NCI-H146 (cell line): ENCODE measurements around the gene SESN2.

Experiments
- DNase-seq: peaks from one replicate; lab custom pipeline; 2025; lab: John Stamatoyannopoulos, UW

The SESN2 gene

DNA sequence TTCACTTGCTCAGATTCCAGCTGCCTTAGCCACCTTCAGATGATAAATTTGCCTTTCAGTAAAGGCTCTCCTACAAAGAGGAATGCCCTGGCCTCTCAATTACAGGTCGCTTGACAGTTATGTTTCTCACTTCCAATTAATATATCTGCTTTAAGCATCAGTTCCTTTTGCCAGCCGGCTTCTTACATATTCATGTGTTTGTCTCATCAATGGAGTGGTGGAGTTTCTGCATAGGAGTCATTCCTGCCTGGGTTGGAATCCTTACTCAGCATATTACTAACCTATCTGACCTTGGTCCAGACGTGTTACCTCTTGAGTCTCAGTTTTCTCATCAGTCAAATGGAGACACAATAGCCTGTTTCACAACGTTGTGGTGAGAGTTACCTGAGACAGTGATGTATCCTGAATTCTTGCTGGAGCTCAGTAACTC lies 9.4 kb upstream of the SESN2 start:
- no peak for DNase-seq

DNA sequence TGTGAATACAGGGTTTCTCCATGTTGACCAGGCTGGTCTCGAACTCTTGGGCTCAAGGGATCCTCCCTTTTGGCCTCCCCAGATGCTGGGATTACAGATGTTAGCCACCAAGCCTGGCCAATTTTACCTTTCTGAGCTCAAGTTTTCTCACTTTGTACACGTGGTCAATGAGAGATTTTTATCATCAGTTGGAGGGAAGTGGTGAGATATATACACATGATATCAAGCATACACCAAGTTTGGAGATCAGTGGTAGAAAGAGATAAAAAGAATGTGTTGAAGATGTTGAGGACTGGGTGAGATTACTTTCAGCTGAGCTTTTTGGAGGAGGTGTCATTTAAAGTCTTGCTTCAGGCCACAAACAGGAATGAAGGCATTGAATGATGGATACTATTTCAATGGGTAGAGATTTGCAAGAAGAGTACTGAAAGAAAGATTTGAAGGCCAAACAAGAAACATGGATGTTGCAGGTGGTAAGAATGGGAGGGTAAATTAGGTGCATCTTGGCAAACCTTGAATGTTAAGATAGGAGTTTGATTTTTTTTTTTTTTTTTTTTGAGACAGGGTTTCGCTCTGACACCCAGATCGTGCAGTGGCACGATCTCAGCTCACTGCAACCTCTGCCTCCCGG lies 3.0 kb upstream of the SESN2 start:
- no peak for DNase-seq

DNA sequence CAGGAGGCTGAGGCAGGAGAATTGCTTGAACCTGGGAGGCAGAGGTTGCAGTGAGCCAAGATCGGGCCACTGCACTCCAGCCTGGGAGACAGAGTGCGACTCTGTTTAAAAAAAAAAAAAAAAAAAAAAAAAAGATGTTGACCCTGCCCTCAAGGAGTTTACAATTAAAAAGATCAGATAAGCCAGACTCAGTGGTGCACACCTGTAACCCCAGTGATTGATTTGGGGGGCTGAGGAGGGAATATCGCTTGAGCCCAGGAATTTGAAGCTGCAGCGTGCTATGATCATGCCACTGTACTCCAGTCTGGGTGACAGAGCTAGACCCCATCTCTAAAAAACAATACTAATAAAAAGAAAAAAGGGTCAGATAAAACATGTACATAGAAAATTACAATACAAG lies 1.6 kb upstream of the SESN2 start:
- no peak for DNase-seq

DNA sequence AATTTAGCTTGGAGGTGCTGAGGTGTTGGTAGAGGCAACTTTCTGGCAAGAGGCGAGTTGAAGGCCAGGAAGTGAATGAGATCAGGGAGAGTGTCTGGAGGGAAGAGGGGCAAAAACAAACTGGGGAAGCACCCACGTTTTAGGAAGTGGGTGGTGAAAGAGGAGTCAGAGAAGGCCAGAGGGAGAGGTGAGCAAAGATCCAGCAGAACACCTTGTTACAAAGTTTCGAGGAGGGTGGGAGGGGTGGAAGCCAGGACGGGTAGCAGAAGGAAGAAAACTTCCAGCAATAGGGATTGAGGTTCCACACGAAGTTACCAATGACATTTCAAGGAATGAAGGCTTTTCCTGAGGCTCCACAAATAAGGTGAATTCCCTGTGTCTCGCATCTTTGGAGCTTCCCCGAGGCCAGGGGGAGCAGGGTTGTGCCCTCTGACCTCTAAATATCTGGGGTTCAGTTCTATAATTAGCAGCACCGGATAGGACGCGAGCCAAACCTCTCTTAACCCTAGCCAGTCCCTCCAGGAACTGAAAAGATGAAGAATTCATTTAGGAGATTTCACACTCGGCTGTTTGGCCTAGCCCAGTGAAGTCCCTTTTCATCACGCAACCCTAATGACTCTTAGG lies 578 bp upstream of the SESN2 start:
- DNase-seq, result no peak

DNA sequence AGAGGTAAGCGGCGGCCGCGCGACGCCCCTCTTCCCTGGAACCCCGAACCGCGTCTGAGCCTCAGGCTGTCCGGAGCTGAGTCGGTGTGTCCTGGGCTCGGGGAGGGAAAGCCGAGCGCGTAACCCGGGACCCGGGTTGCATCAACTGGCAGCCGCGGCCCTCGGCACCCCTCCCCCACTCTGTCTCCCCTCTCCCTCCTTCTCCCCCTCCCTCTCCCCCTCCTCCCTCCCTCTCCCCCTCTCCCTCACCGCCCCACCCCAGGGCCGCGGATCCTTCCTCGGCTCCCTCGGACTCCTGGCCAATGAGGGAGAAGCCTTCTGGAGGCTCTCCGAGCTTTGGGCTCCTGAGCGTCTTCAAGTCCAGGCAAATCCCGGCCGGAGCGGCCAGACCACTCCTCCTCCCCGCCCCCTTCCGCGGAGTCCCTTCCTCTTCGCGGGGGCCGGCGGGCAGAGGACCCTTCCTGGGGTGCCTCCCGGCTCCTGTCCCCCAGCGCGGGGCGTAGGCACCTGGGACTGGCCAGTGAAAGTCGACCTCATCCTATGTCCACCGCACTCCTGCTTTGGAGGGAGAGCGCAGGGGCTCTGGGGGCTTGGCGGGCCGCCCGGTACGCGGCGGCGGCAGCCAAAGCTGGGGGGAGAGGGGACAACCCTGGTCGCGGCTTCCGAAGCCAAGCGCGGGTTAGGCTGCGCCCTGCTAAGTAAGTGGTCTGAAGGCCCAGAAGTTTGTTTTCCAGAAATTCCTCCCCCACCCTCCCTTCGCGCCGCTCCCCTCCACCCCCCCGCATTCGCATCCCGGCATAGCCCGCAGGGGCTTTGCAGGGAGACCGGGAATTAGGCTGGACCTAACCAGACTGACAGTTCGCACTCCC lies 850 bp downstream of the SESN2 start:
- peak; percentile 53 for DNase-seq

DNA sequence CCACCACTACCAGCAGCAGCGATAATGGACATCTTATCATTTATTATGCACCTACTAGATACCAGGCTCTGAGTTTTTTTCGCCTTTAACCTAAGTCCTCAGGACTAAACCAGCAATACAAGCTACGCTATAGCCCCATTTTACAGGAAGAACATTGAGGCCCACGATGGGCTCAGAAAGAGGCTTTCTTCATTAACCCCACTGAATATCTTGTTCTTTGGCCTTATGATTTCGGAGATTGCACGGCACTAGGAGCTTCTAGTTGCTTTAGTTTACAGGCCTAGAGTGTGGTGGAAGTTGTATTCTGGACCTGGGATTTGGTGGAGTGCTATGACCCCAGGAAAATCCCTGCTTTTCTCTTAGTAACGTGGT lies 1.5 kb downstream of the SESN2 start:
- DNase-seq, result no peak

DNA sequence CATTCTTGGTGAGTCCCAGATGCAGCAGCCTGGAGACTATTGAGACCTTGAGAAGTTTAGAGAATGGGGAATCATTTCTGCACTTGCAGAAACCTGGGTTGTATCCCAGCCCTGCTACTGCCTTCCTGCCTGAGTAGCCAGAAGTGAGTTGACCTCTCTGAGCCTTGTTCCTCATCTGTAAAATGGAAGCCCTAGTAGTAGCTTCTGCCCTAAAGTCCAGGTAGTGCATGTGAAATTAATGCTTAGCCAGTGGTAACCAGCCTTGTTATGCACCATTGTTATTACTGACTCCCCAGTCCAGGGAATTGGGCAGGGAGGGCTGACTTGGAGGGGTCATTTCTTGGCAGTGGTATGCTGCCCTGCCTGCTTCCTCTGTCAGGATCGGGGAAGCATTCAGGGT lies 5.6 kb downstream of the SESN2 start:
- no peak for DNase-seq

DNA sequence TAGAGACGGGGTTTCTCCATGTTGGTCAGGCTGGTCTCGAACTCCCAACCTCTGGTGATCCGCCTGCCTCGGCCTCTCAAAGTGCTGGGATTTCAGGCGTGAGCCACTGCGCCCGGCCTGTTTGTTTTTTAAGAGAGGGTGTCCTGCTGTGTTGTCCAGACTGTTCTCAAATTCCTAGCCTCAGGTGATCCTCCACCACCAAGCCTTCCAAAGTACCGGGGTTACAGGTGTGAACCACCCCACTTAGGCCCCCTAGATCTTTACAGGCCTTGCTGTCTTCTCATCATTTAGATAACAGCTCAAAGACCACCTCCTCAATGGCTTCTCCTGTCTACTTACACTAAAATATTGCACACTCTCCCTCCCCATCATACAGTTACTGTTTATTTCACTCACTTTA lies 6.3 kb downstream of the SESN2 start:
- no peak for DNase-seq

DNA sequence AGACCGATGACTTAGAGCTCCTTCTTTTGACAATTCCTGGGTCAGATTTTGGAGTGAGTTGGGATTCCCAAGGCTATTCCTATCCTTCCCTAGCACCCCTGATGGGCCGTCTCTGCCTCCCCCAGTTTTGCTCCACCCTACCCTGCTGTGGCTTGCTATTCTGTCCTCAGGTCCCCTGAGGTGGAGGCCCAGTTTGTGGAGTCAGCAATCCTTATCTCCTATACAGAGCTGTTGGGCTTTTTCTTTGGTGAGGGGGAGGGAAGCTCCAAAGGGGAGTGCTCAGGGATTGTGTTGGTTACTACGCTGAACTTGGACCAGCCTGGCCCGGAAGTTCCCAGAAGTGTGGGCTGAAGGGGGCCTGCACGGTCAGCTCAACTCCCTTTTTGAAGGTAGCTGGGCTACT lies 7.6 kb downstream of the SESN2 start:
- no peak for DNase-seq

DNA sequence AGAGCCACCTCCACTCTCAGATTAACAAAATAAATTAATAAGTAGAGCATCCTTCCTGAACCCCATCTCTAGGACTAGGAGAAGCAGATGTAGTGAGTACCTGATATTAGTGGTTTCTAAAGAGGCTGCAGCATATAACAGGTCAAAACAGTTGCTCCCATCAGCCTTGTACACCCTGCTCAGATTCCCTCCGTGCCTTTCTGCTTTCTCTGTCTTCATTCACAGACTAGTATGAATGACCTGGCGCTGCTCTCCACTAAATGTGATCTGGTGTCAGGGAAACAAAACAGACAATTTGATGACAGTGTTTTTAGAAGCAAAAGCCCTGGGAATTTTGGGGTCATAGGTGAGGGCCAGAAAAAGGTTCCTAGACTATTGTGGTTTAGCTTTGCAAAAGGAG lies 8.3 kb downstream of the SESN2 start:
- DNase-seq, result no peak

DNA sequence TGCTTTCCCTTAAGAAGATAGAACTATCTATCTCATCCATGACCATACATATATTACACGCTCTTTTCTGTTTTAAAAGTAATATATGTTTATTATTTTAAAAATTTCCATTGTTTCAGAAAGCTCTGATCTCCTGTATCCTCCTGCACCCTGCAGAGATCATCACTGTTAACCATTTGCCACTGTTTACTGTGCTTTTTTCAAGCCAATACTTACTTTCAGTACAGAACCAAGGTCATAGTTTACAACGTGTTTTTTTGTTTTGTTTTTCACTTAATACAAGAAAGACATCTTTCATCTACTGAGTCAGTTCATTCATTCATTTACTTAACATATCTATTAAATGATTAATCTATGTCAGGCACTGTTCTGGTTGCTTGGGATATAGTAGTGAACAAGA lies 10.2 kb downstream of the SESN2 start:
- no peak for DNase-seq

DNA sequence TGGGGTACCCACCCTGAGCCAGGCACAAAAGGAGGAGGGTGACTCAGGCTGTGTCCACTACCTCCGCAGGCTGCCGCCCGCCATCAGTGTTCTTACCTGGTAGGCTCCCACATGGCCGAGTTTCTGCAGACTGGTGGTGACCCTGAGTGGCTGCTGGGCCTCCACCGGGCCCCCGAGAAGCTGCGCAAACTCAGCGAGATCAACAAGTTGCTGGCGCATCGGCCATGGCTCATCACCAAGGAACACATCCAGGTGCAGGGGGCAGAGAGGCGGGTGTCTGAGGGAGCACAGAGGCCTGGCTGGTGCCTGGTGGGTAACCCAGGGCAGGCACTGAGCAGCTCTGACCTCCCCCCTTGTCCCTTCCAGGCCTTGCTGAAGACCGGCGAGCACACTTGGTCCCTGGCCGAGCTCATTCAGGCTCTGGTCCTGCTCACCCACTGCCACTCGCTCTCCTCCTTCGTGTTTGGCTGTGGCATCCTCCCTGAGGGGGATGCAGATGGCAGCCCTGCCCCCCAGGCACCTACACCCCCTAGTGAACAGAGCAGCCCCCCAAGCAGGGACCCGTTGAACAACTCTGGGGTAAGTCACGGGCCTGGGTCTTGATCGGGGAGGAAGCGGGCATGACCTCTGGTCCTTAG lies 13.0 kb downstream of the SESN2 start:
- DNase-seq, result no peak

DNA sequence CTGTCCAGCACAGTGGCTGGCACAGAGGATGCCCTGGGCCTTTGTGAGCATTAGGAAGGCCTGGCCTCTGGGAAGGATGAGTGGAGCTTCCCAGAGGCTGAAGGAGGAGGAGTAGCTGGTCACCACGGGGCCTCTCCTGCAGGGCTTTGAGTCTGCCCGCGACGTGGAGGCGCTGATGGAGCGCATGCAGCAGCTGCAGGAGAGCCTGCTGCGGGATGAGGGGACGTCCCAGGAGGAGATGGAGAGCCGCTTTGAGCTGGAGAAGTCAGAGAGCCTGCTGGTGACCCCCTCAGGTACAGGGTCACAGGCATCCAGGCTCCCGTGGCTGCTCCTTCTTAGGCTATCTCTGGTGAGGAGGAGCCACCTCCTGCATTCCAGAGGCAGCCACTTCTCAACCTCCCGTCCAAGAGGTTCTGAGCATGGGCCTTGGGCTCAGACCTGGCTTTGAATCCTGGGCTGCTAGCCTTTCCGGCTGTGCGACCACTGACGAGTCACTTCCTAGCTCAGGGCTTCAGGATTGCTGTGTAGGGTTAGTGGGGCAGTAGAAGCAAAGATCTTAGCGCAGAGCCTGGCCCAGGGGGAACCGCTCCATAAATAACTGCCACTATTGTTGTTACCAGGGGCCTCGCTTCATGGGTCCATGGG lies 14.0 kb downstream of the SESN2 start:
- no peak for DNase-seq

DNA sequence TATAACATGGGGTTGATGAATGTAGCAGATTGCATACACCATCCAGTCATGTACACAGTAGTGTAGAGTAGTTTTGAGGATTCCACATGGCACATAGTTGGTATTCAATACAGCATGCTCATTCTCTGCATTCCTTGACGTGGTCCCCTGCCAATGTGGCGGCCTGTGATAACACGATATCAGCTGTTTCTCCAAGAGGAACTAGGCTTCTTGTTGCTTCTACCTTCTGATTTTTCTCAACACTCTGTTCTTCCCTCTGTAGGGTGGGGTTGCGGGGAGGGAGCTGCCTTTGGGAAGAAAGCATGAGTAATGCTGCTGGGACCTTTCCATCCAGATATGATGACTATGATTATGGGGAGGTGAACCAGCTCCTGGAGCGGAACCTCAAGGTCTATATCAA lies 19.4 kb downstream of the SESN2 start:
- DNase-seq, result no peak

DNA sequence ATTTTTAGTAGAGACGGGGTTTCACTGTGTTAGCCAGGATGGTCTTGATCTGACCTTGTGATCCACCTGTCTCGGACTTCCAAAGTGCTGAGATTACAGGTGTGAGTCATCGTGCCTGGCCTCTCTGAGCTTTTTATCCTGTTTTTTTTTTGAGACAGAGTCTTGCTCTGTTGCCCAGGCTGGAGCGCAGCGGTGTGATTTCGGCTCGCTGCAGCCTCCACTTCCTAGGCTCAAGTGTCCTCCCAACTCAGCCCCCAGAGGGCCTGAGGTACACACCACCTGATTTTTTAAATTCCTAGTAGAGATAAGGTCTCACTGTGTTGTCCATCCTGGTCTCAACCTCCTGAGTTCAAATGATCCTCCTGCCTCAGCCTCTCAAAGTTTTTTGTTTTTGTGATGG lies 20.4 kb downstream of the SESN2 start:
- DNase-seq, result no peak

DNA sequence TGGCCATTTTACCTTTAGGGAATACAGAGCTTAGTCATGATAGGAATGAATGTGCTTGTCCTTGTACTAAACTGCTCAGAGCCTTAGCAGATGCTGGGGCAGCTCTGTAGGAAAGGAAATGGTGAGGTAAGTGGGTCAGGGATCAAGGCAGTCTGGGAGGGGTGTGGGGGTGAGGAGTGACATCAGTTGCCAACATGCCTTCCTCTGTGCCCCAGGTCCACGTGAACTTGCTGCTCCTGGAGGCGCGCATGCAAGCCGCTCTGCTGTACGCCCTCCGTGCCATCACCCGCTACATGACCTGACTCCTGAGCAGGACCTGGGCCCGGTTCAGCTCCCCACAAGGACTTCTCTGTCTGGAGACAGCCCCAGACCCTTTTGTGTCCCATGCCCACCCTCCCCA lies 21.2 kb downstream of the SESN2 start:
- no peak for DNase-seq

DNA sequence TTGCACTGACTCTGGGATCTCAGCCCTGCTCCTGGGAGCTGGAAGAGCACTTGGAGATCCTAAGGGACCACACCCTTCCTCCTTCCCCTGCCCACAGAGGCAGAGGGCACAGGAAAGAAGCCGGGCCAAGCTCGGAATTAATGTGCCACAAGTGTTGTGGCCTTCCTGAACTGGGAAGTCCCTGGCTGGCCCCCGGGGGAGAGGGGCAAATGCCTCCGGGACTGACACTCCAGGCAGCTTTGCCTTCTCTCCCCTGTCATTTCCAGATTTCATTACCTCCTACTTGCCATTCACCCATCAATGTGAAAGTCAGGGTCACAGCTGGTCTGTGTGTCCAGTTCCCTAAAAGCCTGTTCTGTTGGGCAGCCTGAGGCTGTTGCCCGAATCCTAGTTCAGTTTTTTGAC lies 21.7 kb downstream of the SESN2 start:
- no peak for DNase-seq

DNA sequence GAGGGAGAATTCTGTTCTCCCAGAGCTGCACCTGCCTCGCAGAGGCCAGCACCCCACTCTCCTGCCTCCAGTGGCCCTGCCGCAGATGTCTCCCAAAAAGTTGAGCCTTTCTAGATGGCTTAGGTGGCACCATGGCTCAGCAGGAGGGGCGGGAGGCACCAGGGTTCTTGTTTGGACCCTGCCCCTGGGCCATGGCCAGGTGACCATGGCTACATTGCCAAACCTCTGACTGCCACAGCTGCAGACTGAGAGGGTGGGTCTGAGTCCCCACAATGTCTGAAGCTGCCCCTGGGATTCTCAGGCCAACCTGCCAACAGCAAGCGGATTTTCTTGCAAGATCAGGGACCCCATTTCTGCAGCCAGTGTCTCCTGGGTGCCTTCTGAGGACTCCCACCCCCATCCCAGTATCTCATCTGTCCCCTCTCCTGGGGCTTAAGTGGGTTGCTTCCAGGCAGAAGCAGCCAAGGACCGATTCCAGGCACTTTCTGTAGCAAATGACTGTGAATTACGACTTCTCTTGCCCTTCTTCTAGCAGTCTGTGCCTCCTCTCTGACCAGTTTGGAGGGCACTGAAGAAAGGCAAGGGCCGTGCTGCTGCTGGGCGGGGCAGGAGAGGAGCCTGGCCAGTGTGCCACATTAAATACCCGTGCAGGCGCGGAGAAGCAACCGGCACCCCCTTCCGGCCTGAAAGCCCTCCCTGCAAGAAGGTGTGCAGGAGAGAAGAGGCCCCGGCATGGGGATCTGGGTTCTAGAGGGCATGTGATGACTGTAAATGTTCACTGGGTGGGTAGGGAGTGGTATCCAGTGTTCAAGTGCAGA lies 22.5 kb downstream of the SESN2 start:
- DNase-seq, result no peak

DNA sequence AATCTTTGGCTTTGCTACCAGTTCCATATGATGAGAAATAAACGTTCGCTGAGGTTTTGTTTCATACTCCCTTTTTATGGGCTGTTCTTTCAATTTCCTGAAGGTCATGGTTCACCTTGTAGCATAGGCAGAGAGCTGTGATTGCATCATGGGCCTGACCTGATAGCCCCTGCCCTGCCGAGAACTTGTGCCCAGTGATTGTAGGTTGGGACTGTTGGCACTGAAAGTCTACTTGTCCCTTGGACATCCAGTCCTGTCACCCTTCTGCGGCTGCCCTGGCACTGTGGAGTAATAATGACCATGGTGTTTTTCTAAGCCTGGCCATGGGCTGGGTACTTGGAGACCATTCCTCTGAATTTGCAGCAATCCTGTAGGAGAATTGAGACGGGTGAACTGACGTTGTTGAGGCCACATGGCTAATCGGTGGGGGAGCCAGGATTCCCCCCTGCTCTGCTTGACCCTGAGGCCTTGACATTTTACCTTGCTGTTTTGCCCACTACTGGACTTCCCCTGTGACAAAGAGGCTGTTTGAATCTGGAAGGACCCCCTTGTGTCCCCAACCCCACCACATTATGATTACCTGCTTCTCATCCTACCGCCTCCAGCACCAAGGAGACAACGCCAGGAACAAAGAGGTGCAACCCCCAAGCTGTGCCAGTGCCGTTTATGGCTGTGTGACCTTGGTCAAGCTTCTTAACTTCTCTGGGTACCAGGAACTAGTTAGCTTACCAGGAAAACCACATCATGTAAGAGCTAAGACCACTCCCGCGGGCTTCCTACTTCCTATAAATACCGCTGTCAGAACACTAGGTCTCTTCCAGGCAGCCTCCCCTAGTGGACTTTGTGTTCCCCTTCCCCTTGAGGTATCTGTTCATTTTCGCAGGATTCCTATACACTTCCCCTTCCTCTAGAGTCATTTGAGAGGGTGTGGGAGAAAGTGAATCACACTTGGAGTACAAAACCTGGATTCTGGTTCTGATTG lies 23.4 kb downstream of the SESN2 start:
- no peak for DNase-seq

DNA sequence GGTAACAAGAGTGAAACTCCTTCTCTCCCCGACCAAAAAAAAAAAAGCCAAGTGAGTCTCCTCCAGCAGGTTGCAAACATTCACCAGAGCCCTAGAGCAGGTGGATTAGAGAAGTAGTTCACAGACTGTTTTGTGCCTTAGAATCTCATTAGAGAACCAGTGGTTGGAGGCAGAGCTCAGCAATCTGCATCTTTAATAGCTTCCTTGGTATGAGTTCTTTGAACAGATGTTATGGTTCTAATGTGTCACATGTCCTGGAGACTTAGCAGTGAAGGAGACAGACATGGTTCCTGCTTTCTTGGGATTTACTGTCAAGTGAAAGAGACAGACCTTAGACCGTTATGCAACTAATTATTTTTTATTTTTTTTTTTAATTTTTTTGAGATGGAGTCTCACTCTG lies 26.8 kb downstream of the SESN2 start:
- no peak for DNase-seq
